DND-41 (cell line): ENCODE data around the gene NOTCH2.

Experiments used
- ATAC-seq: fragments of 200-7000 bp; cut with Tn5 transposase; 3 replicates; pipeline ENCODE4 v1.9.1; 2021; ENCODE audit warnings: low read depth; ENCODE audit not compliant: insufficient read depth
- DNase-seq: peaks from one replicate; pipeline ENCODE4 v3.0.0-alpha.2; 2020
- H2AFZ ChIP-seq: 2 replicates; pipeline ENCODE4 v1.6.0; 2012; ENCODE audit warnings: low read depth, low read length
- H3K27ac ChIP-seq: 2 replicates; pipeline ENCODE4 v1.5.1; 2012; ENCODE audit warnings: low read length, inconsistent platforms
- H3K27me3 ChIP-seq: fragments of 200-600 bp; sonication (generic); 2 replicates; pipeline ENCODE4 v1.6.0; 2012; ENCODE audit warnings: low read length, mild to moderate bottlenecking, inconsistent platforms; ENCODE audit not compliant: insufficient read depth, poor library complexity
- H3K36me3 ChIP-seq: 2 replicates; pipeline ENCODE4 v1.5.1; 2012; ENCODE audit warnings: low read length, inconsistent platforms; ENCODE audit not compliant: insufficient read depth
- H3K4me1 ChIP-seq: 2 replicates; pipeline ENCODE4 v1.5.1; 2012; ENCODE audit warnings: mild to moderate bottlenecking, low read length; ENCODE audit not compliant: insufficient read depth
- H3K4me2 ChIP-seq: 2 replicates; pipeline ENCODE4 v1.6.0; 2012; ENCODE audit warnings: mild to moderate bottlenecking, moderate library complexity, low read length, inconsistent platforms; ENCODE audit not compliant: insufficient read depth
- H3K4me3 ChIP-seq, 2 experiments: fragments of 200-600 bp in 1 of 2; shearing (Covaris generic) in 1 of 2; 2 replicates each; pipeline ENCODE4 v1.5.1; 2012 to 2016; ENCODE audit warnings: inconsistent platforms in 2 of 2, low read length in 2 of 2, mild to moderate bottlenecking in 2 of 2, low read depth in 1 of 2, moderate library complexity in 1 of 2
- H3K79me2 ChIP-seq: 2 replicates; pipeline ENCODE4 v1.6.0; 2012; ENCODE audit warnings: low read length, inconsistent platforms; ENCODE audit not compliant: insufficient read depth
- H3K9ac ChIP-seq: 2 replicates; pipeline ENCODE4 v1.6.0; 2012; ENCODE audit warnings: low read depth, mild to moderate bottlenecking, inconsistent platforms, low read length, moderate library complexity
- H3K9me3 ChIP-seq: 2 replicates; pipeline ENCODE4 v1.5.1; 2012; ENCODE audit warnings: low read length, moderate library complexity, mild to moderate bottlenecking, inconsistent platforms; ENCODE audit not compliant: insufficient read depth, severe bottlenecking
- H4K20me1 ChIP-seq: 2 replicates; pipeline ENCODE4 v1.6.0; 2012; ENCODE audit warnings: low read length; ENCODE audit not compliant: insufficient read depth
- CTCF ChIP-seq: IDR thresholded peaks from 2 replicates; pipeline ENCODE4 v1.5.1; 2012; ENCODE audit warnings: borderline replicate concordance, low read length, moderate library complexity, mild to moderate bottlenecking; ENCODE audit not compliant: poor library complexity, severe bottlenecking; ENCODE audit errors: extremely low read depth
- EZH2 ChIP-seq: IDR thresholded peaks from 3 replicates; pipeline ENCODE4 v1.6.1; 2012; ENCODE audit warnings: borderline replicate concordance, low read depth, mild to moderate bottlenecking, moderate library complexity, low read length, inconsistent platforms; ENCODE audit not compliant: severe bottlenecking

Gene NOTCH2

GRCh38 chr1:119988306-119989062 lies 81.0 kb downstream of the NOTCH2 start:
- Histone ChIP-seq H3K4me3 (no peak overlapping the region), H3K27ac (peak overlapping the region; percentile 64), H2AFZ (no peak overlapping the region), H3K4me1 (peaks cover 22% of the 10 kb centered on the region), H3K27me3 (no peaks in the 10 kb centered on the region), H3K9ac (0 out of 2 replicates have a peak overlapping the region, but pooled peaks have one; percentile 19), H3K4me2 (peak overlapping the region; percentile 47), H3K79me2 (no peaks in the 10 kb centered on the region), H3K9me3 (no peaks in the 10 kb centered on the region), H3K36me3 (peaks cover 24% of the 10 kb centered on the region), H4K20me1 (no peaks in the 10 kb centered on the region)
- DNase-seq (no peak), ATAC-seq (no peak)
- TF ChIP-seq EZH2 (no peak), CTCF (no peak)

- H3K36me3 ChIP-seq = peaks cover 27% of the 10 kb centered on the region
- H3K4me3 ChIP-seq = no peak overlapping the region
- no peaks in the 10 kb centered on the region for H3K27me3 ChIP-seq
- DNase-seq (peak; percentile 16), ATAC-seq (peak; percentile 94)
- peak overlapping the region; percentile 47 for H3K4me2 ChIP-seq
- TF ChIP-seq EZH2 (no peak), CTCF (no peak)
- peak overlapping the region; percentile 19; the same call in 1 of the 2 replicates for H3K9ac ChIP-seq
- H4K20me1 ChIP-seq = no peaks in the 10 kb centered on the region
- no peak overlapping the region for H2AFZ ChIP-seq
- peak overlapping the region; percentile 64 for H3K27ac ChIP-seq
- H3K79me2 ChIP-seq = no peaks in the 10 kb centered on the region
- peaks cover 22% of the 10 kb centered on the region for H3K4me1 ChIP-seq
- no peaks in the 10 kb centered on the region for H3K9me3 ChIP-seq
These were observed 81.8 kb downstream of the NOTCH2 start for GRCh38 chr1:119987686-119988085.

GRCh38 chr1:119987112-119987511 lies 82.3 kb downstream of the NOTCH2 start:
- Histone ChIP-seq H3K27me3 (no peaks in the 10 kb centered on the region), H3K9ac (no peak overlapping the region), H2AFZ (no peak overlapping the region), H3K4me3 (no peak overlapping the region), H3K9me3 (no peaks in the 10 kb centered on the region), H3K36me3 (peaks cover 27% of the 10 kb centered on the region), H3K4me1 (peaks cover 22% of the 10 kb centered on the region), H4K20me1 (no peaks in the 10 kb centered on the region), H3K4me2 (peak overlapping the region; percentile 47; the same call in 1 of the 2 replicates), H3K27ac (no peak overlapping the region), H3K79me2 (no peaks in the 10 kb centered on the region)
- DNase-seq (no peak), ATAC-seq (no peak)
- TF ChIP-seq EZH2 (no peak), CTCF (no peak)
